Testis (tissue), 3 donors: ENCODE results near the gene ANTXR2. TPM values are rescaled to one million over a fixed set of nuclear protein-coding genes. Genes with fewer than 3 reads are reported as not detected.

Source experiments
- DNase-seq: peaks from one replicate; pipeline ENCODE4 v3.0.0-alpha.2; 2019
- H3K27ac ChIP-seq, 2 donors: fragments of 200-600 bp; sonication (generic); one replicate each; pipeline ENCODE4 v1.5.1; 2019
- H3K27me3 ChIP-seq: fragments of 200-600 bp; sonication (generic); one replicate; pipeline ENCODE4 v1.5.1; 2019
- H3K36me3 ChIP-seq: fragments of 200-600 bp; sonication (generic); one replicate; pipeline ENCODE4 v1.5.1; 2017; ENCODE audit warnings: low read depth; ENCODE audit errors: missing control alignments
- H3K4me1 ChIP-seq: fragments of 200-600 bp; sonication (generic); one replicate; pipeline ENCODE4 v1.5.1; 2019
- H3K4me3 ChIP-seq, 2 donors: fragments of 200-600 bp; sonication (generic); one replicate each; pipeline ENCODE4 v1.5.1; 2017 to 2019
- H3K9me3 ChIP-seq: fragments of 200-600 bp; sonication (generic); one replicate; pipeline ENCODE4 v1.5.1; 2017
- CTCF ChIP-seq, 3 experiments: fragments of 450-650 bp in 2 of 3; fragments of 200-600 bp in 1 of 3; sonication (generic) in 1 of 3; IDR thresholded peaks; one replicate each; pipeline ENCODE4 v1.5.1; 2016 to 2019; ENCODE audit warnings: antibody characterized with exemption in 3 of 3, mild to moderate bottlenecking in 2 of 3, moderate library complexity in 1 of 3
- POLR2A ChIP-seq: fragments of 450-650 bp; IDR thresholded peaks from one replicate; pipeline ENCODE4 v1.6.1; 2017; ENCODE audit warnings: antibody characterized with exemption, mild to moderate bottlenecking, moderate library complexity
- WGBS, 2 donors: methylation state at CpG; one replicate each; pipeline ENCODE4 v1.1.5; 2018; 5-methylcytosine and 5-hydroxymethylcytosine counted together
- intact Hi-C: fragments of 100-400 bp; cut with DNase I; formaldehyde crosslinking; loops from one replicate; pipeline ENCODE4 v1.15.1; 2023; ENCODE audit warnings: low total_unique reads
- polyA plus RNA-seq: library from polyadenylated mRNA; stranded (reverse); fragments of 350-450 nt; fragmentation: Illumina TruSeq; extraction: RNeasy Lipid Tissue Mini Kit (QIAGEN cat#74804); gene quantifications from one replicate; pipeline ENCODE4 v1.2.3, GENCODE V29; 2014; ENCODE audit warnings: low read depth, low replicate concordance; ENCODE audit not compliant: insufficient read depth
- total RNA-seq, 2 donors: library from RNA; depleted of rRNA; stranded (reverse); fragments of >200 nt; gene quantifications; one replicate each; pipeline ENCODE4 v1.2.3, GENCODE V29; 2016

ANTXR2 gene
- total and polyA plus RNA-seq, 3 donors from 2014 or later: 23.8 to 30.8 (median 30.4) TPM

DNA sequence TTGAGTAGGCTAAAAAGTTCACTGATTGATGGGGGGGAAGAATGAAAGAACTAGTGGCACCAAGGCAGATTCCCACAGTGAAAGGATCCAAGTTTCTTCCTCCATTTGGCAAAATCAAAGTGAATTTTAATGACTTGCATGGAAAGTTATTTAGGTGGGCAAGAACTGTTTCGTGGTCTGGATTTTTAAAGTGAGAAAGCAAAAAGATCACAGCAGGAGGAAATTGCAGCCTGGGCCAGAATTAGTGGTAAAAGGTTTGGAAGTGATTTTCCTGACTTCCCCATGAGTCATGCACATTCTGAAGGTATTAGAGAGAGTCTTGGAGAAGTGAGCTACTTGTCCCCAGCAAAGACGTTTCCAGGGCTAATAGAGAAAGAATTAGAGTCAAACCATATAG, 207.8 kb downstream of the ANTXR2 start:
- TF ChIP-seq POLR2A (no peak), CTCF (IDR thresholded peaks at IDR 0.05) (no peak)
- intact Hi-C loops: no loop called here
- H3K9me3 ChIP-seq: no peaks in the 10 kb centered on the region
- H3K27ac ChIP-seq: no peak overlapping the region
- H3K36me3 ChIP-seq: no peaks in the 10 kb centered on the region
- no peak overlapping the region for H3K4me3 ChIP-seq
- DNase-seq: no peak
- H3K27me3 ChIP-seq: no peaks in the 10 kb centered on the region
- no peaks in the 10 kb centered on the region for H3K4me1 ChIP-seq
- 51 to 68% methylated on average over 2 of the region's 2 CpGs for WGBS, 2 donors

DNA sequence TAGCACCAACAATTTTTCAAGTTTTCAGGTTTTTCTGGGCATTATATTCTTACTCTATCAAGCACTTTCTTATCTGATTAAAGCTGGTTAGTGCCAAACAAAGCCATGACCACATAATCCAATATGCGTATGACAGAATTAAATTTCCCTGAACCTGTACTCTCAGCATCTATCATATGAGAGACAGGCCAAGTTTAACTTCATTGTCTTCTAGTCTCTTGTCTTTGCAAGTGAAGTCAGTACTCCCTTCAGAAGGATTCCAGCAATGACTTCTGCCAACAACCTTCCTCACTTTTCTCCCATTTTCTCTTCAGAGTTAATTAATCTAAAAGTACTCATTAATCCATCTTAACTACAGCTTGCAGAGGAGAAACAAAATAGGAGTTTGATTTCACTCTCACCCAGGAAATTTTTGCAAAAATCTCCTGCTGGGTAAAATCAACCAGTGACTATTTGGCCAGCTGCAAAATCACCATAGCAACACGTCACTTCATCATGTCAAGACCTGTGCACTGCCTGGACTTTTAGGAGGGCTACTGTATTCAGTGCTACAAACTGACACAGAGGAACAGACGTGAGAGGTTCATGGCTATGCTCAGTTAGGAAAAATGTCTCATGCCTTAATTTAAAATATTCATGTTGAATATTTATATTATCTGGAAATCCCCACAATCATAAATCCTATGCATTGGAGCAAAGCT, 208.4 kb downstream of the ANTXR2 start:
- intact Hi-C loops: no loop called here
- no peaks in the 10 kb centered on the region for H3K36me3 ChIP-seq
- 85 to 93% methylated on average over 3 of the region's 3 CpGs for WGBS, 2 donors
- no peak overlapping the region for H3K27ac ChIP-seq
- H3K9me3 ChIP-seq: no peaks in the 10 kb centered on the region
- H3K4me1 ChIP-seq: no peaks in the 10 kb centered on the region
- H3K27me3 ChIP-seq: no peaks in the 10 kb centered on the region
- H3K4me3 ChIP-seq: no peak overlapping the region
- TF ChIP-seq POLR2A (no peak), CTCF (IDR thresholded peaks at IDR 0.05) (no peak)
- DNase-seq: no peak

- Histone ChIP-seq H3K4me1 (no peaks in the 10 kb centered on the region), H3K27ac (no peak overlapping the region), H3K4me3 (no peak overlapping the region), H3K36me3 (no peaks in the 10 kb centered on the region), H3K27me3 (no peaks in the 10 kb centered on the region), H3K9me3 (no peaks in the 10 kb centered on the region)
- WGBS, 2 donors: 86 to 90% methylated on average over 3 of the region's 3 CpGs
- intact Hi-C loops: no loop called here
- no peak for DNase-seq
- no peak for TF ChIP-seq CTCF (IDR thresholded peaks at IDR 0.05)
- TF ChIP-seq POLR2A: no peak
These were observed 209.7 kb downstream of the ANTXR2 start for GRCh38 chr4:79863333-79863732.

DNA sequence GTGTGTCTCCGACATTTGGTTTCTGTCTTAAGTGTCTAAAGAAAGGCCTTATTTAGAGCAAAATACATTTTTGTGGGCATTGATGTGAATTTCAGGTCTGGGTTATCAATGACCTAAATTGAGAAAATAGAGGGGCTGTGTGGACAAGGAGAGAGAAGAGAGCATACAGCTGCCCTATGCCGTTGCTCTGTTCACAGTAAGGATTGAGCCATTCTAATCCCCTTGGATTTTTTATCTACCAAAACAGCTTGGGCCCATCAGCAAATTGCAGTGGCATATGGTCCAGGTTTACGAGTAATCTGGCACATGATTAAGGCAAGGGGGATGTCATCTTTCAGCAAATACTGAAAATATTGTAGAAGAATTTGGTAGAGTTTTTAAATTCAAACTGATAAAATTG, 210.2 kb downstream of the ANTXR2 start:
- 81 to 83% methylated on average over 3 of the region's 3 CpGs for WGBS, 2 donors
- Histone ChIP-seq H3K27ac (no peak overlapping the region), H3K36me3 (no peaks in the 10 kb centered on the region), H3K9me3 (no peaks in the 10 kb centered on the region), H3K4me3 (no peak overlapping the region), H3K27me3 (no peaks in the 10 kb centered on the region), H3K4me1 (no peaks in the 10 kb centered on the region)
- TF ChIP-seq CTCF (IDR thresholded peaks at IDR 0.05) (no peak), POLR2A (no peak)
- intact Hi-C loops: no loop called here
- no peak for DNase-seq

- 56 to 71% methylated on average over 1 of the region's 1 CpG for WGBS, 2 donors
These were observed 215.2 kb downstream of the ANTXR2 start for GRCh38 chr4:79857811-79858210.

More at GRCh38 chr4:79857811-79858210, 215.2 kb downstream of the ANTXR2 start:
- H3K4me1 ChIP-seq: no peaks in the 10 kb centered on the region
- H3K9me3 ChIP-seq: no peaks in the 10 kb centered on the region
- DNase-seq: no peak
- intact Hi-C loops: no loop called here
- no peak overlapping the region for H3K27ac ChIP-seq
- no peaks in the 10 kb centered on the region for H3K27me3 ChIP-seq
- no peak overlapping the region for H3K4me3 ChIP-seq
- TF ChIP-seq CTCF (IDR thresholded peaks at IDR 0.05) (no peak), POLR2A (no peak)
- H3K36me3 ChIP-seq: no peaks in the 10 kb centered on the region
